ENCODE measurements around the gene CAMTA2. TPM values are rescaled to one million over a fixed set of nuclear protein-coding genes. Genes with fewer than 3 reads are reported as not detected.

The CAMTA2 gene
- total and polyA plus RNA-seq, 9 of the 15 experiments (the other 6 are each of a cell fraction or from before 2014, with no cell fraction given): 0.24 to 25.1 (median 6.3) TPM

DNA sequence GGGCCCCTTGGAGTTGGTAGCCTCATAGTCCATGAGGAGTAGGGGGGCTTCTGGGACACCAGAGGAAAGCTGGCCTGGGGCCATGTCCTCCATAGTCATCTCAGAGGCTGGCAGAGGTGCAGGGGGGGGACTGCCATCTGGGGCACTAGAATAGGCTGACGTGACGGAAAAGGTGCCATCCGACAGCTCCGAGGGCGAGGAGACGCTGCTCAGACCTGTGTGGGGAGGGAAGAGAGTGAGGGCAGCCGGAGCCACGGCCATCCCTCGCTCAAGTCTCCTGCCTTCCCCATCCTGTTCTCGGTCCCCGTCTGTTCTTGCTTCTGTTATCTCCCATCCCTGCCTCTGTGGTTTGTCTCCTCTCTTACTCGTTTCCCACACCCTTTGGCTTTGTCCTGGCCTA is 15.2 kb downstream of the CAMTA2 start (continued):
- TF ChIP-seq, protein P1, sequence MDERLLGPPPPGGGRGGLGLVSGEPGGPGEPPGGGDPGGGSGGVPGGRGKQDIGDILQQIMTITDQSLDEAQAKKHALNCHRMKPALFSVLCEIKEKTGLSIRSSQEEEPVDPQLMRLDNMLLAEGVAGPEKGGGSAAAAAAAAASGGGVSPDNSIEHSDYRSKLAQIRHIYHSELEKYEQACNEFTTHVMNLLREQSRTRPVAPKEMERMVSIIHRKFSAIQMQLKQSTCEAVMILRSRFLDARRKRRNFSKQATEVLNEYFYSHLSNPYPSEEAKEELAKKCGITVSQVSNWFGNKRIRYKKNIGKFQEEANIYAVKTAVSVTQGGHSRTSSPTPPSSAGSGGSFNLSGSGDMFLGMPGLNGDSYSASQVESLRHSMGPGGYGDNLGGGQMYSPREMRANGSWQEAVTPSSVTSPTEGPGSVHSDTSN (CRISPR knock-in tag; IDR thresholded peaks at IDR 0.05; ENCODE audit: low read depth): no peak
- TF ChIP-seq, protein P1 (tag; conservative IDR thresholded peaks at IDR 0.05; ENCODE audit: low read depth): no peak

DNA sequence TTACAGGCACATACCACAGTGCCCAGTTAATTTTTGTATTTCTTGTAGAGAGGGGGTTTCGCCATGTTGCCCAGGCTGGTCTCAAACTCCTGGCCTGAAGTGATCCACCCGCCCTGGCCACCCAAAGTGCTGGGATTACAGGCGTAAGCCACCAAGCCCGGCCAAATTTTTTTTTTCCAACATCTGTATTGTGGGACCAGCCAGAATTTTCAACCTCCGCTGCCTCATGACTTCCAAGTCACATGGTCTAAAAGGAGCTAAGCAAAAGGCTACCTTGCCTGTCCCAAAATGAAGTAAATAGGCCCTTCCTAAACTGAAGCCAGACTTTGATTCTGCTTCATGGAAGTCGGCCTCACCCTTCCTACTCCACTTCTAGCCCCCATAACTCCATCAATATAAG is 15.6 kb downstream of the CAMTA2 start:
- Histone ChIP-seq H3K9ac (ENCODE audit: insufficient read depth in 1 of 2, low read depth in 2 of 2, low read length in 2 of 2) (peak overlapping the region in 1 of 2 experiments; percentile 45; a peak in 1 of 4 replicates), H3K79me2 (ENCODE audit: control insufficient read depth, insufficient read depth, low read length) (peaks cover 12% of the 10 kb centered on the region; the same call in 2 of the 3 replicates), H3K9me1 (ENCODE audit: control insufficient read depth, insufficient read depth, low read length) (no peaks in the 10 kb centered on the region), H2AFZ (ENCODE audit: low read depth, low read length) (no peak overlapping the region), H3K27ac (ENCODE audit: extremely low read depth, low read depth, low read length) (no peak overlapping the region), H3K4me2 (ENCODE audit: insufficient read depth, low read length) (no peak overlapping the region), H3K4me3 (no peak overlapping the region), H4K20me1 (replicated peaks; ENCODE audit: control insufficient read depth, insufficient read depth, low read length) (no peaks in the 10 kb centered on the region), H3K27me3 (ENCODE audit: control insufficient read depth in 2 of 2, insufficient read depth in 2 of 2, low read length in 2 of 2) (no peaks in the 10 kb centered on the region), H3K36me3 (ENCODE audit: control insufficient read depth, insufficient read depth, low read length) (peaks cover 69% of the 10 kb centered on the region; the same call in 2 of the 3 replicates), H3K4me1 (replicated peaks in 1 of 2; ENCODE audit: control insufficient read depth in 2 of 2, insufficient read depth in 2 of 2, low read length in 2 of 2) (peaks cover 17 to 22% of the 10 kb centered on the region in 2 experiments), H3K9me3 (replicated peaks; ENCODE audit: control insufficient read depth, insufficient read depth, low read depth, low read length) (no peaks in the 10 kb centered on the region)
- FAIRE-seq (no peak), ATAC-seq (no peak), DNase-seq (ENCODE audit: extremely low read depth in 1 of 4, low spot score in 3 of 4) (no peak)
- in situ Hi-C loops (cut with MboI): no loop called here
- 100% methylated on average over 3 of the region's 6 CpGs for whole genome bisulfite sequencing (ENCODE audit: insufficient coverage, low coverage, missing lambda C conversion rate)
- ChIA-PET CTCF (ENCODE audit: low intra/inter-chr PET ratio) (interaction anchor here (0.6 kb wide), 1 partner anchor 271 kb away, joined by 3 read pairs; no protein-coding TSS in a partner anchor), POLR2A (no interaction called here)
- intact Hi-C loops (cut with micrococcal nuclease): no loop called here
- BruUV-seq (replicated peaks): no TSS peak
- TF ChIP-seq HDAC2 (IDR thresholded peaks at IDR 0.05) (no peak), BCL6 (CRISPR knock-in tag; IDR thresholded peaks at IDR 0.05) (no peak), RFX5 (IDR thresholded peaks at IDR 0.05; ENCODE audit: low read depth, low read length) (no peak), MAFF (IDR thresholded peaks at IDR 0.05; ENCODE audit: low read length) (no peak), ZNF224 (CRISPR knock-in tag; IDR thresholded peaks at IDR 0.05) (no peak)
